Gastrocnemius medialis (tissue), 4 donors: ENCODE data around the gene DDX19B. TPM values are rescaled to one million over a fixed set of nuclear protein-coding genes. Genes with fewer than 3 reads are reported as not detected.
A peak's percentile ranks its signal among the peaks of the same experiment; 100 is the strongest.
"Not testable (repeated sequence)": the region's sequence is repeated elsewhere in the genome, so short reads cannot be mapped to it uniquely, and the experiment has no call there.

Source experiments
- ATAC-seq, 2 donors: fragments of 150-250 bp; one replicate each; pipeline ENCODE4 v1.9.1; 2016
- DNase-seq, 2 donors: peaks; one replicate each; pipeline ENCODE4 v3.0.0-alpha.2; 2019
- H3K27ac ChIP-seq, 4 donors: fragments of 200-600 bp; sonication (generic); 1 replicate in 1 of 4; 2 replicates in 3 of 4; pipeline ENCODE4 v1.5.1; 2016 to 2018; ENCODE audit warnings: mild to moderate bottlenecking in 2 of 4, moderate library complexity in 1 of 4
- H3K27me3 ChIP-seq, 3 donors: fragments of 200-600 bp; sonication (generic) in 2 of 3; 1 replicate in 1 of 3; 2 replicates in 2 of 3; pipeline versions ENCODE4 v1.5.1 to v1.6.0; 2016 to 2019; ENCODE audit warnings: mild to moderate bottlenecking in 1 of 3, moderate library complexity in 1 of 3
- H3K36me3 ChIP-seq, 2 donors: fragments of 200-600 bp; sonication (generic) in 1 of 2; one replicate each; pipeline ENCODE4 v1.5.1; 2017 to 2018
- H3K4me1 ChIP-seq, 2 donors: fragments of 200-600 bp; sonication (generic) in 1 of 2; one replicate each; pipeline ENCODE4 v1.5.1; 2016 to 2017; ENCODE audit warnings: mild to moderate bottlenecking in 2 of 2
- H3K4me3 ChIP-seq, 4 donors: fragments of 200-600 bp; sonication (generic) in 3 of 4; 1 replicate in 1 of 4; 2 replicates in 3 of 4; pipeline ENCODE4 v1.5.1; 2016 to 2019; ENCODE audit warnings: mild to moderate bottlenecking in 2 of 4
- H3K9me3 ChIP-seq, 3 donors: fragments of 200-600 bp; sonication (generic) in 2 of 3; 1 replicate in 1 of 3; 2 replicates in 2 of 3; pipeline ENCODE4 v1.5.1; 2016 to 2019
- POLR2A ChIP-seq, 2 donors: fragments of 450-650 bp; IDR thresholded peaks; one replicate each; pipeline ENCODE4 v1.6.1; 2017; ENCODE audit warnings: antibody characterized with exemption in 2 of 2, mild to moderate bottlenecking in 2 of 2, moderate library complexity in 2 of 2
- in situ Hi-C, 4 donors: fragments of 200-750 bp; cut with MboI; loops; one replicate each; pipeline versions ENCODE4 v1.15.0 to v1.8.0; 2017; ENCODE audit warnings: low sequenced_read_pairs in 4 of 4
- intact Hi-C: fragments of 100-400 bp; cut with DNase I; formaldehyde crosslinking; loops from one replicate; pipeline ENCODE4 v1.15.1; 2023; ENCODE audit warnings: low total_unique reads
- total RNA-seq, 4 donors: library from RNA; depleted of rRNA; stranded (reverse); fragments of >200 nt; gene quantifications; one replicate each; pipeline versions ENCODE4 v1.1.0 to v1.2.3, GENCODE V29; 2016
- TF ChIP-seq, protein P1 (sequence below), 5 experiments: fragments of 450-650 bp in 3 of 5; fragments of 200-600 bp in 2 of 5; sonication (generic) in 2 of 5; IDR thresholded peaks in 4 of 5; conservative IDR thresholded peaks in 1 of 5; 1 replicate in 4 of 5; 2 replicates in 1 of 5; pipeline ENCODE4 v1.5.1; 2016 to 2019; ENCODE audit warnings: antibody characterized with exemption in 5 of 5, mild to moderate bottlenecking in 3 of 5, moderate library complexity in 3 of 5

The DDX19B gene
- total RNA-seq, 4 donors from 2014 or later: 26.6 to 38.3 (median 31.9) TPM

DNA sequence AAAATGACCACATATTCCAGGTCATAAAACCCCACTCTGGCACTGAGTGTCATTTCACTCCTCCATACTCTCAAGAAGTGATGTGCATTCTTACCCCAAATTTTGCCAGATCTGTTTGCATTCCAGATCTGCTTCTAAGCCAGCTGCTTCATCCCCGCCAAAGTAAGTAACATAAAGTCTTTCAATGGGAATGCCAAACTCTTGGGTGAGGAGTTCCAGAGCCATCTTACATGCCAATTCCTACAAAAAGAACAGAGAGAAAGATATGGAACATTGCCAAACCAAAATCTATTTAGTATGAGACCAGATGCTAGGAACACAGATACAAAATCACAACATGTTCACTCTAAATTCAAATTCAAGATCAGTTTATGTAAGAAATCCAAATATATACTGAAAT is 22.6 kb upstream of the DDX19B start:
- Histone ChIP-seq H3K4me3 (no peak overlapping the region), H3K27ac (no peak overlapping the region), H3K9me3 (no peaks in the 10 kb centered on the region), H3K4me1 (no peaks in the 10 kb centered on the region), H3K27me3 (no peaks in the 10 kb centered on the region), H3K36me3 (peaks cover 0 to 89% of the 10 kb centered on the region in 2 donors)
- ATAC-seq (no peak), DNase-seq (no peak)
- TF ChIP-seq POLR2A (IDR thresholded peaks at IDR 0.05): no peak
- TF ChIP-seq, protein P1, sequence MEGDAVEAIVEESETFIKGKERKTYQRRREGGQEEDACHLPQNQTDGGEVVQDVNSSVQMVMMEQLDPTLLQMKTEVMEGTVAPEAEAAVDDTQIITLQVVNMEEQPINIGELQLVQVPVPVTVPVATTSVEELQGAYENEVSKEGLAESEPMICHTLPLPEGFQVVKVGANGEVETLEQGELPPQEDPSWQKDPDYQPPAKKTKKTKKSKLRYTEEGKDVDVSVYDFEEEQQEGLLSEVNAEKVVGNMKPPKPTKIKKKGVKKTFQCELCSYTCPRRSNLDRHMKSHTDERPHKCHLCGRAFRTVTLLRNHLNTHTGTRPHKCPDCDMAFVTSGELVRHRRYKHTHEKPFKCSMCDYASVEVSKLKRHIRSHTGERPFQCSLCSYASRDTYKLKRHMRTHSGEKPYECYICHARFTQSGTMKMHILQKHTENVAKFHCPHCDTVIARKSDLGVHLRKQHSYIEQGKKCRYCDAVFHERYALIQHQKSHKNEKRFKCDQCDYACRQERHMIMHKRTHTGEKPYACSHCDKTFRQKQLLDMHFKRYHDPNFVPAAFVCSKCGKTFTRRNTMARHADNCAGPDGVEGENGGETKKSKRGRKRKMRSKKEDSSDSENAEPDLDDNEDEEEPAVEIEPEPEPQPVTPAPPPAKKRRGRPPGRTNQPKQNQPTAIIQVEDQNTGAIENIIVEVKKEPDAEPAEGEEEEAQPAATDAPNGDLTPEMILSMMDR (IDR thresholded peaks at IDR 0.05 in 4 of 5, conservative IDR thresholded peaks at IDR 0.05 in 1 of 5): no peak
- intact Hi-C loops (no loop called here), in situ Hi-C loops (no loop called here)

DNA sequence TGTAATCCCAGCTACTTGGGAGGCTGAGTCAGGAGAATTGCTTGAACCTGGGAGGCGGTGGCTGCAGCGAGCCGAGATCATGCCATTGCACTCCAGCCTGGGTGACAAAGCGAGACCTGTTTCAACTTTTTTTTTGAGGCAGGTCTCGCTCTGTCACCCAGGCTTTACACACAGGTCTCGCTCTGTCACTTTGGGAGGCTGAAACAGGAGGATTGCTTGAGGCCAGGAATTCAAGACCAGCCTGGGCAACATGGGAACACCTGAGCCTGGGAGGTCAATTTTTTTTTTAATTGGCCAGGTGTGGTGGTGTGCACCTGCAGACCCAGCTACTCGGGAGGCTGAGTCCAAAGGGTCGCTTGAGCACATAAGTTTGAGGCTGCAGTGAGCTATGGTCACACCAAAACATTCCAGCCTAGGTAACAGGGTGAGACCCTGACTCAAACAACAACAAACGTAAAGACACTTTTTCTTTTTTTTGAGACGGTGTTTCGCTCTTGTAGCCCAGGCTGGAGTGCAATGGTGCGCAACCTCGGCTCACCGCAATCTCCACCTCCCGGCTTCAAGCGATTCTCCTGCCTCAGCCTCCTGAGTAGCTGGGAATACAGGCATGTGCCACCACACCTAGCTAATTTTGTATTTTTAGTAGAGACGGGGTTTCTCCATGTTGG is 11.5 kb upstream of the DDX19B start:
- H3K27me3 ChIP-seq, H3K4me3 ChIP-seq, ATAC-seq, H3K9me3 ChIP-seq, H3K4me1 ChIP-seq, DNase-seq, intact Hi-C loops, in situ Hi-C loops: not testable (repeated sequence)
- Histone ChIP-seq H3K36me3 (peaks cover 0 to 15% of the 10 kb centered on the region in 2 donors), H3K27ac (peak overlapping the region in 1 of 4 donors; percentile 91)

DNA sequence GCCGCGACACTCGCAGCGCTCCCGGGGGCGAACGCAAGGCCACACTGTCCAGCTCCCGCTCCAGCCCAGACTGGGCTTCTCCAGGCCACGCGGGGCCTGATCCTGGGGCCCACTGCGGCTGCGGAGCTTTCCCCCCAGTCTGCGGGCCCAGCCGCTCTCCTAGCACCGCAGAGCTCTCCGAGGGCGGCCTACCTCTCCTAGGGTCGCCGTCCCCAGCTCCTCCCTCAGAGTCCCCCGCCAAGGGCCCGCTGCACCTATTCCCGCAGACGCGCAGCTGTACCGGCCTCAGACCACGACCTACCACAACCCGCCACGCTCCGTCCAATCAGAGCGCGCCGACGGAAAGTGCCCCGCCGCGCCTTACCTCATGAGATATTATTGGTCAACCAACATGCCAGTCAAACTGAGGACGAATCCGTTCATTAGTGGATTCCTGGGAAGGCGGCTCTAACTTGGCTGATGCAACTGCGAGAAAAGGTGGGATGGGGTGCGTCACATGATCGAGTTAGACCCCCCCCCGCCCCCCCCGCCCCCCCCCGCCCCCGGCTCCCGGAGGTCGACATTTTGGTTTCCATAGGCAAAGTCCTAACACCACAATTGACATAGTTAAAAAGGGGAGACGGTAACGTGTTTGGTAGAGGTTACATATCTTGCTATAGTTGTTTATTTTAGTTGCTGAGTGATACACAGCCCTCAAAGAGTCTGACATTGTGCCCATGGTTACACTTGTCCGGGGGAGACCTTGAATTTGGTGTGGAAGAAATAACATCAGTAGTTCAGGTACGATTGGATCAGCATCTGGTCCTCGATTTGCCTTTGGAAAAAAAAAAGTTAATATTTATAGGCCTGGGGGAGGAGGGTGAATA is 9.5 kb upstream of the DDX19B start, which contains the start of gene AARS1:
Gene AARS1, minus strand, starts transcription at position 278 of the 866 bp plus-strand sequence. CDS start 6,743 bp downstream, outside the sequence.
- no peaks in the 10 kb centered on the region for H3K27me3 ChIP-seq
- DNase-seq (peak; percentile 97 to 98), ATAC-seq (peak; percentile 99)
- peak within 1 kb of the TSS; percentile 69 to 82 (median 78) for H3K4me3 ChIP-seq
- H3K27ac ChIP-seq: peak within 1 kb of the TSS; percentile 88 to 92 (median 90)
- intact Hi-C loops (loop anchor here (2.0 kb wide), 1 partner anchor 39 kb away; the partner anchor contains the start of gene EXOSC6), in situ Hi-C loops (loop anchor here in 1 of 4 donors (10.0 kb wide), 1 partner anchor 55 kb away; the partner anchor contains the start of gene DDX19A)
- no peaks in the 10 kb centered on the region for H3K36me3 ChIP-seq
- peak; percentile 92 to 93 for TF ChIP-seq POLR2A (IDR thresholded peaks at IDR 0.05)
- TF ChIP-seq, protein P1 (IDR thresholded peaks at IDR 0.05 in 4 of 5, conservative IDR thresholded peaks at IDR 0.05 in 1 of 5): peak in 1 of 5 experiments; percentile 8
- H3K9me3 ChIP-seq: no peaks in the 10 kb centered on the region
- H3K4me1 ChIP-seq: peaks cover 5% of the 10 kb centered on the region in 2 donors

DNA sequence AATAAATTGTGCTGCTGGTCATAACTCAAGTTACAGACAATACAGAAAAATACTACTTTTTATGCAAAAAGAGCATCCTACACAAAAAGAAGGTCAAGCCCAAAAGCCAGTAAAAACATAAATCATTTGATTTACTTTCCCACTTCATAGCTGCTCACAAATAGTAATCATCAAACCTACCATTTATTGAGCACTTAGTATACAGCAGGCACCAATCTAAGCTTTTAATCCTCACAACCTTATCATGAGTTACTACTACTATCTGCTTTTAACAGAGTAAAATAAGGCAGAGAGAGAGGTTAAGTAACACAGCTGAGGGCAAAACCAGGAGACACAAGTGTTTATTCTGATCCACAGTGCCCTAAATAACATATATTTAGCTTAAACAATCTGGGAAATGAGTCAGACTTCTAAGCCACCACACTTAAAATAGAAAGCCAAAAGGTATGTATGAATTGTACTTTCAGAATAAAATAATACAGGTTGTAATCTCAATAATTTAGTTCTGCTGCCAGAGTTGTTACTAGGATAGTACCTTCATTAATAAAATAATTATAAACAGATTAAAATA is 8.0 kb upstream of the DDX19B start:
- Histone ChIP-seq H3K27ac (peak overlapping the region in 1 of 4 donors; percentile 2), H3K4me3 (no peak overlapping the region), H3K9me3 (no peaks in the 10 kb centered on the region), H3K27me3 (no peaks in the 10 kb centered on the region), H3K36me3 (no peaks in the 10 kb centered on the region), H3K4me1 (peaks cover 5% of the 10 kb centered on the region in 2 donors)
- no peak for DNase-seq
- no peak for ATAC-seq
- intact Hi-C loops (no loop called here), in situ Hi-C loops (loop anchor here in 1 of 4 donors (10.0 kb wide), 1 partner anchor 54 kb away; the partner anchor contains the start of gene DDX19A)
- TF ChIP-seq POLR2A (IDR thresholded peaks at IDR 0.05): no peak
- TF ChIP-seq, protein P1 (IDR thresholded peaks at IDR 0.05 in 4 of 5, conservative IDR thresholded peaks at IDR 0.05 in 1 of 5): no peak

DNA sequence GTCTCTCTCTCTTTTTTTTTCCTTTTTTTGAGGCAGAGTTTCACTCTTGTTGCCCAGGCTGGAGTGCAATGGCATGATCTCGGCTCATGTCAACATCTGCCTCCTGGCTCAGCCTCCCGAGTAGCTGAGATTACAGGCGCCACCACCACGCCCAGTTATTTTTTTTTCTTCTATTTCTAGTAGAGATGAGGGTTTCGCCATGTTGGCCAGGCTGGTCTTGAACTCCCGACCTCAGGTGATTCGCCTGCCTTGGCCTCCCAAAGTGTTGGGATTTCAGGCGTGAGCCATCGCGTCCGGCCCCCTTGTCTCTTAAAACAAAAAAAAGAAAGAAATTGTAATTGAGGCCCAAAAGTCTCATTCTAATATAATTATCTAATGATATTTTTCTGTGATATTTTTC is 6.8 kb upstream of the DDX19B start:
- intact Hi-C loops, H3K36me3 ChIP-seq, H3K4me3 ChIP-seq, H3K9me3 ChIP-seq, ATAC-seq, H3K4me1 ChIP-seq, H3K27ac ChIP-seq, H3K27me3 ChIP-seq, DNase-seq: not testable (repeated sequence)
- in situ Hi-C loops: loop anchor here in 1 of 4 donors (10.0 kb wide), 1 partner anchor 53 kb away; the partner anchor contains the start of gene DDX19A
